CD14-positive monocyte (primary cell): ENCODE measurements around the gene DLGAP1. TPM values are rescaled to one million over a fixed set of nuclear protein-coding genes. Genes with fewer than 3 reads are reported as not detected.

Experiments
- DNase-seq, 3 donors: peaks; one replicate each; pipeline ENCODE4 v3.0.0-alpha.2; 2011 to 2022
- H2AFZ ChIP-seq: 2 replicates; pipeline ENCODE4 v1.6.0; 2012; ENCODE audit warnings: mild to moderate bottlenecking, low read depth, low read length, inconsistent platforms; ENCODE audit not compliant: insufficient read depth, poor library complexity, severe bottlenecking
- H3K27ac ChIP-seq, 2 donors: 1 replicate in 1 of 2; 2 replicates in 1 of 2; pipeline ENCODE4 v1.5.1; 2012 to 2013; ENCODE audit warnings: low read length in 2 of 2, control low read depth in 1 of 2, inconsistent platforms in 1 of 2, low read depth in 1 of 2, mild to moderate bottlenecking in 1 of 2
- H3K27me3 ChIP-seq, 2 donors: one replicate each; pipeline versions ENCODE4 v1.6.0 to v1.6.1; 2011 to 2013; ENCODE audit warnings: low read length in 2 of 2; ENCODE audit not compliant: control insufficient read depth in 2 of 2, insufficient read depth in 2 of 2
- H3K36me3 ChIP-seq, 2 donors: replicated peaks in 1 of 2; 1 replicate in 1 of 2; 2 replicates in 1 of 2; pipeline versions ENCODE4 v1.5.1 to v1.6.1; 2012 to 2013; ENCODE audit warnings: low read length in 2 of 2, control low read depth in 1 of 2, inconsistent platforms in 1 of 2, mild to moderate bottlenecking in 1 of 2; ENCODE audit not compliant: insufficient read depth in 2 of 2, control insufficient read depth in 1 of 2
- H3K4me1 ChIP-seq, 2 donors: 1 replicate in 1 of 2; 2 replicates in 1 of 2; pipeline versions ENCODE4 v1.5.1 to v1.6.1; 2012 to 2013; ENCODE audit warnings: low read length in 2 of 2, control low read depth in 1 of 2, inconsistent platforms in 1 of 2, mild to moderate bottlenecking in 1 of 2, moderate library complexity in 1 of 2; ENCODE audit not compliant: insufficient read depth in 2 of 2, control insufficient read depth in 1 of 2
- H3K4me2 ChIP-seq: replicated peaks from 2 replicates; pipeline ENCODE3; 2012; ENCODE audit warnings: low read length, moderate library complexity, mild to moderate bottlenecking; ENCODE audit not compliant: poor library complexity, severe bottlenecking; ENCODE audit errors: extremely low read depth
- H3K4me3 ChIP-seq, 3 experiments: fragments of 200-600 bp in 1 of 3; sonication (generic) in 1 of 3; replicated peaks in 1 of 3; 1 replicate in 2 of 3; 2 replicates in 1 of 3; pipeline ENCODE4 v1.5.1; 2011 to 2013; ENCODE audit warnings: low read length in 3 of 3, mild to moderate bottlenecking in 3 of 3, control low read depth in 2 of 3, low read depth in 2 of 3, inconsistent platforms in 1 of 3, moderate library complexity in 1 of 3
- H3K79me2 ChIP-seq: 2 replicates; pipeline ENCODE4 v1.6.0; 2012; ENCODE audit warnings: mild to moderate bottlenecking, control low read depth, inconsistent platforms, low read length, moderate library complexity; ENCODE audit not compliant: insufficient read depth
- H3K9ac ChIP-seq: 2 replicates; pipeline ENCODE4 v1.6.0; 2017; ENCODE audit warnings: low read length, mild to moderate bottlenecking; ENCODE audit not compliant: insufficient read depth, poor library complexity, severe bottlenecking
- H3K9me3 ChIP-seq, 2 donors: replicated peaks in 1 of 2; 1 replicate in 1 of 2; 2 replicates in 1 of 2; pipeline versions ENCODE4 v1.5.1 to v1.6.1; 2012 to 2013; ENCODE audit warnings: low read length in 2 of 2, control low read depth in 1 of 2; ENCODE audit not compliant: control insufficient read depth in 1 of 2, insufficient read depth in 1 of 2
- H4K20me1 ChIP-seq: 2 replicates; pipeline ENCODE4 v1.6.0; 2012; ENCODE audit warnings: mild to moderate bottlenecking, low read length, control low read depth, moderate library complexity; ENCODE audit not compliant: insufficient read depth
- H3K27ac Mint-ChIP-seq, 7 donors: one replicate each; pipeline ENCODE4 v1.8.0; 2020; ENCODE audit warnings: mild to moderate bottlenecking in 7 of 7, mixed read lengths in 7 of 7, moderate library complexity in 6 of 7, inconsistent platforms in 2 of 7
- H3K27me3 Mint-ChIP-seq, 3 donors: one replicate each; pipeline ENCODE4 v1.8.0; 2021 to 2022; ENCODE audit warnings: low read depth in 3 of 3, mild to moderate bottlenecking in 3 of 3, mixed read lengths in 3 of 3, moderate library complexity in 3 of 3, inconsistent platforms in 1 of 3
- H3K36me3 Mint-ChIP-seq, 2 donors: one replicate each; pipeline ENCODE4 v1.8.0; 2020; ENCODE audit warnings: mixed read lengths in 2 of 2, inconsistent platforms in 1 of 2, mild to moderate bottlenecking in 1 of 2
- H3K4me1 Mint-ChIP-seq: one replicate; pipeline ENCODE4 v1.8.0; 2020; ENCODE audit warnings: mild to moderate bottlenecking, mixed read lengths
- H3K4me3 Mint-ChIP-seq, 2 donors: one replicate each; pipeline ENCODE4 v1.8.0; 2020; ENCODE audit warnings: mild to moderate bottlenecking in 2 of 2, mixed read lengths in 2 of 2, moderate library complexity in 1 of 2
- H3K9me3 Mint-ChIP-seq, 7 donors: one replicate each; pipeline ENCODE4 v1.8.0; 2020 to 2022; ENCODE audit warnings: mixed read lengths in 7 of 7, mild to moderate bottlenecking in 6 of 7, moderate library complexity in 6 of 7, inconsistent platforms in 2 of 7
- WGBS: methylation state at CpG from one replicate; pipeline ENCODE4 v1.1.5; 2013; ENCODE audit warnings: missing lambda C conversion rate; ENCODE audit not compliant: insufficient coverage; 5-methylcytosine and 5-hydroxymethylcytosine counted together
- intact Hi-C, 2 donors: fragments of 100-400 bp; cut with micrococcal nuclease; formaldehyde crosslinking; loops; one replicate each; pipeline versions ENCODE4 v1.15.0 to v1.15.1; 2023
- polyA plus RNA-seq, 3 donors: library from polyadenylated mRNA; depleted of rRNA in 1 of 3; unstranded in 2 of 3; stranded (reverse) in 1 of 3; fragments of 300-500 nt in 2 of 3; fragments of >200 nt in 1 of 3; fragmentation: Illumina TruSeq in 2 of 3; gene quantifications; 1 replicate in 2 of 3; 2 replicates in 1 of 3; pipeline ENCODE4 v1.2.3, GENCODE V29; 2012 to 2021
- TF ChIP-seq, protein P1 (sequence below): fragments of 200-600 bp; IDR thresholded peaks from one replicate; pipeline ENCODE4 v1.8.0; 2022; ENCODE audit warnings: antibody characterized with exemption, mild to moderate bottlenecking

Gene DLGAP1
- polyA plus RNA-seq, 3 donors: 0.09 to 0.42 TPM; not detected in 1

DNA sequence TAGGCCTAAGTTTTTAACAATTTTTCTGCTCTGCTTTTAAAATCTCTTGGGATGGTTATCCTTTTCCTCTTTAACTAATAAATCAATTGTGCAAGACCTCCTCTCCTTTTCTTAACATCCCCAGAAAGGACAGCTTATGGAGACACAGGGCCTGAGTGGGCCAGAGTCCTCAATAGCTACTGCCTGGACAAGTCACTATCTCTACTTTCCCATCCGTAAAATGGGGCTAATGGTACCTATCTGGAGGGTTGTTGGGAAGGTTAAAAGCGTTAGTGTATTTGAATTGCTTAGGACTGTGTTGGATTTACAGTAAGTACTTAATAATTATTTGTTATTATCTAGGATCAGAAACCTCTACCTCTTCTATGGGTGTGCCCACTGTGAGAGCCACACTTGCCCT lies 945.1 kb downstream of the DLGAP1 start:
- no peak overlapping the region for H3K27ac ChIP-seq
- no peak overlapping the region for H3K4me3 ChIP-seq
- Mint-ChIP-seq H3K36me3 (no peaks in the 10 kb centered on the region), H3K4me3 (no peak overlapping the region), H3K4me1 (peaks cover 4% of the 10 kb centered on the region), H3K27me3 (no peaks in the 10 kb centered on the region), H3K9me3 (peaks cover 0 to 2% (median 0%) of the 10 kb centered on the region in 7 donors), H3K27ac (no peak overlapping the region)
- WGBS: no CpG with 5 or more reads among the region's 2 CpGs
- H4K20me1 ChIP-seq: no peaks in the 10 kb centered on the region
- no peaks in the 10 kb centered on the region for H3K36me3 ChIP-seq
- H3K4me2 ChIP-seq: no peak overlapping the region
- H3K9ac ChIP-seq: no peak overlapping the region
- H3K9me3 ChIP-seq: no peaks in the 10 kb centered on the region
- no peaks in the 10 kb centered on the region for H3K27me3 ChIP-seq
- no peaks in the 10 kb centered on the region for H3K4me1 ChIP-seq
- H3K79me2 ChIP-seq: no peaks in the 10 kb centered on the region
- TF ChIP-seq, protein P1, sequence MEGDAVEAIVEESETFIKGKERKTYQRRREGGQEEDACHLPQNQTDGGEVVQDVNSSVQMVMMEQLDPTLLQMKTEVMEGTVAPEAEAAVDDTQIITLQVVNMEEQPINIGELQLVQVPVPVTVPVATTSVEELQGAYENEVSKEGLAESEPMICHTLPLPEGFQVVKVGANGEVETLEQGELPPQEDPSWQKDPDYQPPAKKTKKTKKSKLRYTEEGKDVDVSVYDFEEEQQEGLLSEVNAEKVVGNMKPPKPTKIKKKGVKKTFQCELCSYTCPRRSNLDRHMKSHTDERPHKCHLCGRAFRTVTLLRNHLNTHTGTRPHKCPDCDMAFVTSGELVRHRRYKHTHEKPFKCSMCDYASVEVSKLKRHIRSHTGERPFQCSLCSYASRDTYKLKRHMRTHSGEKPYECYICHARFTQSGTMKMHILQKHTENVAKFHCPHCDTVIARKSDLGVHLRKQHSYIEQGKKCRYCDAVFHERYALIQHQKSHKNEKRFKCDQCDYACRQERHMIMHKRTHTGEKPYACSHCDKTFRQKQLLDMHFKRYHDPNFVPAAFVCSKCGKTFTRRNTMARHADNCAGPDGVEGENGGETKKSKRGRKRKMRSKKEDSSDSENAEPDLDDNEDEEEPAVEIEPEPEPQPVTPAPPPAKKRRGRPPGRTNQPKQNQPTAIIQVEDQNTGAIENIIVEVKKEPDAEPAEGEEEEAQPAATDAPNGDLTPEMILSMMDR: no peak
- H2AFZ ChIP-seq: no peak overlapping the region
- DNase-seq: no peak
- intact Hi-C loops: no loop called here

DNA sequence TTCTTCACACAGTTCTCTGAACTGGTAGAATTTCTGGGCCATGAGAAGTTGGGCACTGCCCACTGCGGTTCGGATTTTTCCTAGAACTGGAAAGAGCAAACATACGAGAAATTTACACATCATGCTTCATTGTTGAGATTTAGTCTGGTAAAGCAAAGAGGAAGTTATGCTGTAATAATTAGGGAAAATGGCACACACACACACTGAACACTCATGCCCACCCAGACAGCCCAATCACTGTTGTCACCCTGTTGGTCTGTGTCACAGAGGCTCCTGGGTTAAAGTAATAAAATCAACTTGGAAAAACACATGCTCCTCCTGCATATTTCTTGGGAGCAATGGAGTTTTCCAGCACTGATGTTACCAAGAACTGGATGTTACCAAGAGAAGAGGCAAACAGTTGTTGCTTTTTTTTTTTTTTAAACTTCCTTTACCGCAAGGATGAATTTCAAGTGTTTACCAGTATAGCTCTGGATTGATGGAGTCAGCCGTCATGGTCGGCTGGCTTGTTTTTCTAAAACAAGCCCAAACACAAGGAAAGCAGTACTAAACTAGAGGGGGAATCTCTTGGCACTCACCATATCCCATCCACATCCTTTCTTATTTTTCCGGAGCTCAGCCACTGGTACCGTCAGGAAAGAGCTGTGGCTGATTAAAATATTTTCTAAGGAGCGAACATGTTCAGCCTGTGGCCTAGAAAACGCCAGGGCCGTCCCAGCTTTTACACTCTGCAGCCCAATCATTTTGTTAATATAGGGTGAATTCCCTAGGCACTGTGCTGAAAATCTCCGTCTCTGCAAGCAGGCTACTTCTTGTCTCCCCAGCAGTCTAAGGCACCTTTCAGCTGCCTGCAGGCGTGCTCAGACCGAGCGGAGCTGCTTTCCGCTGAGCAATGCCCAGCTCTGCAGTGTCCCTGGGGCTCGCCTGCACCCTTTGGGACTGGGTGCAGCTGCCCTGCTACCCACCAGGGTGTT lies 946.2 kb downstream of the DLGAP1 start:
- H3K4me1 ChIP-seq: no peaks in the 10 kb centered on the region
- H3K36me3 Mint-ChIP-seq: no peaks in the 10 kb centered on the region
- no peak overlapping the region for H3K27ac Mint-ChIP-seq
- TF ChIP-seq, protein P1: no peak
- no peak overlapping the region for H3K4me2 ChIP-seq
- no peaks in the 10 kb centered on the region for H3K79me2 ChIP-seq
- no peak overlapping the region for H3K27ac ChIP-seq
- no peak overlapping the region for H3K4me3 ChIP-seq
- intact Hi-C loops: no loop called here
- H3K9me3 ChIP-seq: no peaks in the 10 kb centered on the region
- peaks cover 0 to 2% (median 0%) of the 10 kb centered on the region in 7 donors for H3K9me3 Mint-ChIP-seq
- H3K36me3 ChIP-seq: no peaks in the 10 kb centered on the region
- no peaks in the 10 kb centered on the region for H4K20me1 ChIP-seq
- WGBS: 97% methylated on average over 7 of the region's 17 CpGs
- H3K27me3 Mint-ChIP-seq: no peaks in the 10 kb centered on the region
- no peak overlapping the region for H3K9ac ChIP-seq
- H2AFZ ChIP-seq: no peak overlapping the region
- H3K4me1 Mint-ChIP-seq: peaks cover 4% of the 10 kb centered on the region
- DNase-seq: no peak
- no peak overlapping the region for H3K4me3 Mint-ChIP-seq
- no peaks in the 10 kb centered on the region for H3K27me3 ChIP-seq
